SK-N-SH (cell line): Measurements from ENCODE around the gene CETN2. TPM values are rescaled to one million over a fixed set of nuclear protein-coding genes. Genes with fewer than 3 reads are reported as not detected.

ENCODE experiments used
- CTCF ChIA-PET: fragments of 300-600, 350-600 bp; formaldehyde crosslinking; extraction: SDS; loops from one replicate; lab custom pipeline; 2021; lab: Yijun Ruan, JAX
- POLR2A ChIA-PET: fragments of 350-600 bp; sonication (Branson Sonifier 250); formaldehyde crosslinking; extraction: SDS; loops from one replicate; lab custom pipeline; 2020; ENCODE audit warnings: antibody characterized with exemption, inconsistent platforms; lab: Yijun Ruan, JAX
- DNase-seq: peaks from one replicate; pipeline ENCODE4 v3.0.0; 2012
- H2AFZ ChIP-seq: fragments of 200-600 bp; sonication (generic); 2 replicates; pipeline ENCODE4 v1.8.1; 2016; ENCODE audit warnings: antibody characterized with exemption, mild to moderate bottlenecking, low read depth
- H3F3A ChIP-seq: fragments of 200-600 bp; sonication (generic); replicated peaks from 2 replicates; pipeline ENCODE3; 2016; ENCODE audit warnings: antibody characterized with exemption, mild to moderate bottlenecking; ENCODE audit not compliant: insufficient read depth
- H3K27ac ChIP-seq, 2 experiments: fragments of 200-500 bp in 1 of 2; fragments of 200-600 bp in 1 of 2; sonication (Bioruptor generic) in 1 of 2; sonication (generic), shearing (Covaris generic) in 1 of 2; 2 replicates each; pipeline versions ENCODE4 v1.5.1 to v1.6.1; 2014 to 2016; ENCODE audit warnings: low read depth in 2 of 2, inconsistent platforms in 1 of 2, low read length in 1 of 2, mild to moderate bottlenecking in 1 of 2, mixed read lengths in 1 of 2
- H3K27me3 ChIP-seq: fragments of 200-600 bp; sonication (generic), shearing (Covaris generic); 2 replicates; pipeline ENCODE4 v1.6.1; 2016; ENCODE audit warnings: mixed run types; ENCODE audit not compliant: insufficient read depth
- H3K36me3 ChIP-seq, 2 experiments: fragments of 200-500 bp in 1 of 2; fragments of 200-600 bp in 1 of 2; sonication (Bioruptor generic) in 1 of 2; sonication (generic) in 1 of 2; replicated peaks in 1 of 2; 2 replicates each; pipeline versions ENCODE3 to v1.5.1; 2014 to 2016; ENCODE audit warnings: low read length in 1 of 2, mild to moderate bottlenecking in 1 of 2; ENCODE audit not compliant: insufficient read depth in 2 of 2, control insufficient read depth in 1 of 2
- H3K4me1 ChIP-seq, 2 experiments: fragments of 200-500 bp in 1 of 2; fragments of 200-600 bp in 1 of 2; sonication (Bioruptor generic) in 1 of 2; sonication (generic), shearing (Covaris generic) in 1 of 2; 2 replicates each; pipeline versions ENCODE4 v1.5.1 to v1.6.1; 2014 to 2016; ENCODE audit warnings: low read depth in 1 of 2, low read length in 1 of 2, mixed run types in 1 of 2; ENCODE audit not compliant: insufficient read depth in 2 of 2, control insufficient read depth in 1 of 2
- H3K4me2 ChIP-seq: fragments of 200-600 bp; sonication (generic), shearing (Covaris generic); 2 replicates; pipeline ENCODE4 v1.6.1; 2017; ENCODE audit warnings: mixed run types
- H3K4me3 ChIP-seq, 2 experiments: fragments of 200-500 bp in 1 of 2; fragments of 200-600 bp in 1 of 2; sonication (Bioruptor generic) in 1 of 2; sonication (generic), shearing (Covaris generic) in 1 of 2; 2 replicates each; pipeline versions ENCODE4 v1.5.1 to v1.8.1; 2014 to 2016; ENCODE audit warnings: low read depth in 2 of 2, inconsistent platforms in 1 of 2, low read length in 1 of 2, mild to moderate bottlenecking in 1 of 2, mixed read lengths in 1 of 2, moderate library complexity in 1 of 2
- H3K79me2 ChIP-seq: fragments of 200-600 bp; sonication (generic); 2 replicates; pipeline ENCODE4 v1.8.1; 2017; ENCODE audit warnings: mild to moderate bottlenecking; ENCODE audit not compliant: insufficient read depth
- H3K9ac ChIP-seq: fragments of 200-600 bp; sonication (generic); 2 replicates; pipeline ENCODE4 v1.6.1; 2017; ENCODE audit warnings: mixed run types
- H3K9me2 ChIP-seq: fragments of 200-600 bp; sonication (generic); 2 replicates; pipeline ENCODE4 v1.6.1; 2017; ENCODE audit warnings: mixed run types
- H3K9me3 ChIP-seq: fragments of 200-600 bp; sonication (generic); 2 replicates; pipeline ENCODE4 v1.6.1; 2017; ENCODE audit warnings: mixed run types, mild to moderate bottlenecking, moderate library complexity
- H4K20me1 ChIP-seq: fragments of 200-600 bp; sonication (generic); 2 replicates; pipeline ENCODE4 v1.6.1; 2017; ENCODE audit warnings: mild to moderate bottlenecking, mixed run types; ENCODE audit not compliant: insufficient read depth
- CHD2 ChIP-seq: fragments of 150-350 bp; IDR thresholded peaks from 2 replicates; pipeline ENCODE4 v1.6.1; 2018; ENCODE audit warnings: low read length; ENCODE audit not compliant: partially characterized antibody
- ELF1 ChIP-seq: IDR thresholded peaks from 2 replicates; pipeline ENCODE4 v1.4.0; 2012
- FOXJ3 ChIP-seq: sonication (generic); formaldehyde crosslinking; IDR thresholded peaks from 2 replicates; pipeline ENCODE4 v1.5.1; 2020; ENCODE audit warnings: mild to moderate bottlenecking, missing genetic modification reagents
- IRF3 ChIP-seq: fragments of 150-350 bp; IDR thresholded peaks from 2 replicates; pipeline ENCODE4 v1.6.1; 2016; ENCODE audit warnings: mild to moderate bottlenecking, low read depth, low read length
- MAX ChIP-seq: IDR thresholded peaks from 2 replicates; pipeline ENCODE4 v1.4.0; 2012; ENCODE audit warnings: low read depth
- MEF2A ChIP-seq: IDR thresholded peaks from 2 replicates; pipeline ENCODE4 v1.4.0; 2012; ENCODE audit warnings: low read depth, borderline replicate concordance
- POLR2AphosphoS5 ChIP-seq: IDR thresholded peaks from 2 replicates; pipeline ENCODE4 v1.6.1; 2012; ENCODE audit warnings: low read depth, low read length
- RAD21 ChIP-seq: IDR thresholded peaks from 2 replicates; pipeline ENCODE4 v1.6.1; 2012; ENCODE audit warnings: mild to moderate bottlenecking, low read length
- REST ChIP-seq: IDR thresholded peaks from 2 replicates; pipeline ENCODE4 v1.6.1; 2012; ENCODE audit warnings: mild to moderate bottlenecking, low read depth, low read length, moderate library complexity
- SIN3A ChIP-seq: IDR thresholded peaks from 2 replicates; pipeline ENCODE4 v1.6.1; 2012; ENCODE audit warnings: low read depth, mild to moderate bottlenecking, low read length, moderate library complexity, borderline replicate concordance
- SMC3 ChIP-seq: IDR thresholded peaks from 2 replicates; pipeline ENCODE4 v1.6.1; 2012; ENCODE audit warnings: low read depth, low read length, improper control_type of control experiment
- USF1 ChIP-seq: IDR thresholded peaks from 2 replicates; pipeline ENCODE4 v1.4.0; 2012; ENCODE audit warnings: low read depth, borderline replicate concordance
- USF2 ChIP-seq: fragments of 150-350 bp; IDR thresholded peaks from 2 replicates; pipeline ENCODE4 v1.6.1; 2017; ENCODE audit warnings: antibody characterized with exemption, low read length, low read depth, borderline replicate concordance
- YY1 ChIP-seq: IDR thresholded peaks from 2 replicates; pipeline ENCODE4 v1.4.0; 2012; ENCODE audit warnings: low read depth, mild to moderate bottlenecking
- ZBTB33 ChIP-seq: IDR thresholded peaks from 2 replicates; pipeline ENCODE4 v1.4.0; 2012; ENCODE audit warnings: low read depth, borderline replicate concordance
- WGBS: methylation state at CpG from one replicate; pipeline ENCODE4 v1.1.6; 2017; ENCODE audit warnings: low lambda C conversion rate; 5-methylcytosine and 5-hydroxymethylcytosine counted together
- polyA plus RNA-seq, 3 experiments: library from polyadenylated mRNA; depleted of rRNA; stranded (reverse); fragments of >200 nt; gene quantifications; 2 replicates each; pipeline ENCODE4 v1.2.3, GENCODE V29; 2012

CETN2 gene
- polyA plus RNA-seq, 1 of the 3 experiments (the other 2 are of a cell fraction) = 41.1 TPM

GRCh38 chrX:152814048-152814447 is 16.5 kb downstream of the CETN2 start:
- Histone ChIP-seq H3K27ac (no peak overlapping the region), H4K20me1 (no peaks in the 10 kb centered on the region), H3K27me3 (no peaks in the 10 kb centered on the region), H3K9me2 (no peaks in the 10 kb centered on the region), H3K9me3 (no peaks in the 10 kb centered on the region), H3K9ac (no peak overlapping the region), H3K4me2 (no peak overlapping the region), H3K36me3 (no peaks in the 10 kb centered on the region), H3K4me1 (peaks cover 0 to 10% of the 10 kb centered on the region in 2 experiments; a peak in 2 of 4 replicates), H2AFZ (no peak overlapping the region), H3K79me2 (no peaks in the 10 kb centered on the region), H3F3A (no peaks in the 10 kb centered on the region), H3K4me3 (no peak overlapping the region)
- CTCF ChIA-PET = interaction anchor here (1.4 to 5.5 kb wide), 8 partner anchors 8 to 1061 kb away, joined by 3 to 49 read pairs (median 8); partner anchors contain the start of genes CETN2 and NSDHL
- POLR2A ChIA-PET = no interaction called here
- TF ChIP-seq USF1 (no peak), YY1 (no peak), POLR2AphosphoS5 (no peak), MEF2A (no peak), ZBTB33 (no peak), CHD2 (no peak), FOXJ3 (CRISPR knock-in tag) (no peak), ELF1 (no peak), RAD21 (no peak), USF2 (no peak), SMC3 (no peak), REST (no peak), IRF3 (no peak), MAX (no peak), SIN3A (no peak)
- no peak for DNase-seq
- 74% methylated on average over 5 of the region's 5 CpGs for WGBS
